Retinal pigment epithelial cell (primary cell): ENCODE data around the gene SUSD1.
A peak's percentile ranks its signal among the peaks of the same experiment; 100 is the strongest.

ENCODE experiments used
- DNase-seq: peaks from one replicate; pipeline ENCODE4 v3.0.0-alpha.2; 2010; ENCODE audit warnings: low read depth
- H3K4me3 ChIP-seq: 2 replicates; pipeline ENCODE4 v1.5.1; 2011; ENCODE audit warnings: mild to moderate bottlenecking, low read length, control low read depth, moderate library complexity
- CTCF ChIP-seq: conservative IDR thresholded peaks from 2 replicates; pipeline ENCODE4 v1.5.1; 2011; ENCODE audit warnings: low read depth, low read length, control low read depth, inconsistent platforms

The SUSD1 gene

GRCh38 chr9:112166176-112167140 is 8.6 kb downstream of the SUSD1 start:
- H3K4me3 ChIP-seq: no peak overlapping the region
- peak; percentile 18 for DNase-seq
- peak; percentile 46 for TF ChIP-seq CTCF

- no peak for TF ChIP-seq CTCF
- no peak overlapping the region for H3K4me3 ChIP-seq
- DNase-seq: no peak
These were observed 12.3 kb downstream of the SUSD1 start for GRCh38 chr9:112162621-112163413.

GRCh38 chr9:112159781-112160180 is 15.3 kb downstream of the SUSD1 start:
- no peak for DNase-seq
- H3K4me3 ChIP-seq: no peak overlapping the region
- TF ChIP-seq CTCF: no peak

GRCh38 chr9:112158656-112159367 is 16.3 kb downstream of the SUSD1 start:
- TF ChIP-seq CTCF: no peak
- H3K4me3 ChIP-seq: no peak overlapping the region
- DNase-seq: no peak

GRCh38 chr9:112157961-112158360 is 17.1 kb downstream of the SUSD1 start:
- no peak overlapping the region for H3K4me3 ChIP-seq
- no peak for TF ChIP-seq CTCF
- DNase-seq: no peak

- DNase-seq: no peak
- no peak overlapping the region for H3K4me3 ChIP-seq
- TF ChIP-seq CTCF: no peak
These were observed 18.0 kb downstream of the SUSD1 start for GRCh38 chr9:112157087-112157486.
